Parathyroid adenoma (tissue), 2 donors: ENCODE results near the gene TPRG1L.

Experiments used
- H2AFZ ChIP-seq: fragments of 300-600 bp; sonication (generic); one replicate; pipeline ENCODE4 v1.7.0; 2017; ENCODE audit warnings: antibody characterized with exemption, mild to moderate bottlenecking
- H3K27ac ChIP-seq: fragments of 300-600 bp; sonication (generic); one replicate; pipeline ENCODE4 v1.7.0; 2017
- H3K27me3 ChIP-seq: fragments of 300-600 bp; sonication (generic); one replicate; pipeline ENCODE4 v1.7.0; 2017; ENCODE audit warnings: low read length; ENCODE audit not compliant: control insufficient read depth, insufficient read depth
- H3K36me3 ChIP-seq: fragments of 300-600 bp; sonication (generic); one replicate; pipeline ENCODE4 v1.7.0; 2017; ENCODE audit warnings: low read length; ENCODE audit not compliant: control insufficient read depth, insufficient read depth
- H3K4me1 ChIP-seq: fragments of 300-600 bp; sonication (generic); one replicate; pipeline ENCODE4 v1.7.0; 2017; ENCODE audit warnings: control low read depth
- H3K4me2 ChIP-seq: fragments of 300-600 bp; sonication (generic); one replicate; pipeline ENCODE4 v1.7.0; 2017; ENCODE audit warnings: low read length
- H3K4me3 ChIP-seq: fragments of 300-600 bp; sonication (generic); one replicate; pipeline ENCODE4 v1.7.0; 2017; ENCODE audit warnings: low read depth, low read length
- H3K79me2 ChIP-seq: fragments of 300-600 bp; sonication (generic); one replicate; pipeline ENCODE4 v1.7.0; 2017; ENCODE audit warnings: control low read depth
- H3K9ac ChIP-seq: fragments of 300-600 bp; sonication (generic); one replicate; pipeline ENCODE4 v1.7.0; 2017; ENCODE audit warnings: mild to moderate bottlenecking
- H3K9me3 ChIP-seq: fragments of 300-600 bp; sonication (generic); one replicate; pipeline ENCODE4 v1.7.0; 2017; ENCODE audit warnings: low read length; ENCODE audit not compliant: control insufficient read depth
- TF ChIP-seq, protein P1 (sequence below): fragments of 300-600 bp; sonication (generic); IDR thresholded peaks from one replicate; pipeline ENCODE4 v1.7.0; 2017; ENCODE audit warnings: antibody characterized with exemption, mild to moderate bottlenecking
- donor health status: primary hyperparathyroidism.

TPRG1L gene

DNA sequence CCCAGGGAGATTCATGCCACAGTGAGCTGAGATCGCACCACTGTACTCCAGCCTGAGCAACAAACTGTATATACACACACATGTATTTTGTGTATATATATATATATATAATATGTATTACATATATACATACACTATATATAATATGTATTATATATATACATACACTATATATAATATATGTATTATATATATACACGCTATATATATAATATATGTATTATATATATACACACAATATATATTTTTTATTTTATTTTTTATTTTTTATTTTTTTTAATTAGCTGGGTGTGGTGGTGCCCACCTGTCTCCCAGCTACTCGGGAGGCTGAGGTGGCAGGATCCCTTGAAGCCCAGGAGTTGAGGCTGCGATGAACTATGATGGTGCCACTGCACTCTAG lies 36.8 kb downstream of the TPRG1L start:
- no peaks in the 10 kb centered on the region for H3K9me3 ChIP-seq
- TF ChIP-seq, protein P1, sequence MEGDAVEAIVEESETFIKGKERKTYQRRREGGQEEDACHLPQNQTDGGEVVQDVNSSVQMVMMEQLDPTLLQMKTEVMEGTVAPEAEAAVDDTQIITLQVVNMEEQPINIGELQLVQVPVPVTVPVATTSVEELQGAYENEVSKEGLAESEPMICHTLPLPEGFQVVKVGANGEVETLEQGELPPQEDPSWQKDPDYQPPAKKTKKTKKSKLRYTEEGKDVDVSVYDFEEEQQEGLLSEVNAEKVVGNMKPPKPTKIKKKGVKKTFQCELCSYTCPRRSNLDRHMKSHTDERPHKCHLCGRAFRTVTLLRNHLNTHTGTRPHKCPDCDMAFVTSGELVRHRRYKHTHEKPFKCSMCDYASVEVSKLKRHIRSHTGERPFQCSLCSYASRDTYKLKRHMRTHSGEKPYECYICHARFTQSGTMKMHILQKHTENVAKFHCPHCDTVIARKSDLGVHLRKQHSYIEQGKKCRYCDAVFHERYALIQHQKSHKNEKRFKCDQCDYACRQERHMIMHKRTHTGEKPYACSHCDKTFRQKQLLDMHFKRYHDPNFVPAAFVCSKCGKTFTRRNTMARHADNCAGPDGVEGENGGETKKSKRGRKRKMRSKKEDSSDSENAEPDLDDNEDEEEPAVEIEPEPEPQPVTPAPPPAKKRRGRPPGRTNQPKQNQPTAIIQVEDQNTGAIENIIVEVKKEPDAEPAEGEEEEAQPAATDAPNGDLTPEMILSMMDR, result no peak
- no peaks in the 10 kb centered on the region for H3K27me3 ChIP-seq

DNA sequence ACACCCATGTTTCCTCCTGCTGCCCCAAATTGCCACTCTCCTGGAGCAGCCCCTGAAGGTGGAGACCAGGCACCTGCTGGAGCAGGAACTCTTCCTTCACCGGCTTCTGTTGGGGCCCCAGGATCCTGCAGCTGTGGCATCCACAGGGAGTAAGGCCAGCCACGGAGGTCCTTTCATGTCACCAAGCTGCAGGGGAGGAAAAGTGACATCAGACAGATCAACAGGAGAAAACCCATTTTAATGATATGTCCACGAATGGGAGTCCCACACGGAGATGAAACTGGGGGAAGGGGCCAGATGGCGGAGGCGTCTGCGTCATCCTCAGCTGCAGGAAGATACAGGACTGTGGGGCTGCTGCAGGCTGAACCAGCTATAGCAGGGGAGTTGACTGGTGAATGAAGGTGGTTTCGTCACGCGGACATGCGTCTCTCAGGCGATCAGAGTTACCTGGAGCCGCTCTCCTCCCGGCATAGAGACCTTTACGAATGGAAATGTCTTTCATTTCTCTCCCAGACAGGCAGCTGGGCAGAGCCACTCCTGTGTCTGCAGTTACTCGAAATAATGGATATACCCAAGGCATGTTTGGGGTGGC lies 37.4 kb downstream of the TPRG1L start:
- no peaks in the 10 kb centered on the region for H3K79me2 ChIP-seq
- H3K27me3 ChIP-seq, result no peaks in the 10 kb centered on the region
- H2AFZ ChIP-seq, result no peak overlapping the region
- no peak overlapping the region for H3K4me2 ChIP-seq
- no peaks in the 10 kb centered on the region for H3K9me3 ChIP-seq
- no peaks in the 10 kb centered on the region for H3K4me1 ChIP-seq
- H3K9ac ChIP-seq, result no peak overlapping the region
- no peaks in the 10 kb centered on the region for H3K36me3 ChIP-seq
- TF ChIP-seq, protein P1, result no peak
- no peak overlapping the region for H3K27ac ChIP-seq
- H3K4me3 ChIP-seq, result no peak overlapping the region

More for the DNA sequence above, 36.8 kb downstream of the TPRG1L start:
- Histone ChIP-seq H3K36me3 (no peaks in the 10 kb centered on the region), H3K79me2 (no peaks in the 10 kb centered on the region), H3K9ac (no peak overlapping the region), H3K27ac (no peak overlapping the region), H3K4me2 (no peak overlapping the region), H3K4me3 (no peak overlapping the region), H2AFZ (no peak overlapping the region), H3K4me1 (no peaks in the 10 kb centered on the region)

DNA sequence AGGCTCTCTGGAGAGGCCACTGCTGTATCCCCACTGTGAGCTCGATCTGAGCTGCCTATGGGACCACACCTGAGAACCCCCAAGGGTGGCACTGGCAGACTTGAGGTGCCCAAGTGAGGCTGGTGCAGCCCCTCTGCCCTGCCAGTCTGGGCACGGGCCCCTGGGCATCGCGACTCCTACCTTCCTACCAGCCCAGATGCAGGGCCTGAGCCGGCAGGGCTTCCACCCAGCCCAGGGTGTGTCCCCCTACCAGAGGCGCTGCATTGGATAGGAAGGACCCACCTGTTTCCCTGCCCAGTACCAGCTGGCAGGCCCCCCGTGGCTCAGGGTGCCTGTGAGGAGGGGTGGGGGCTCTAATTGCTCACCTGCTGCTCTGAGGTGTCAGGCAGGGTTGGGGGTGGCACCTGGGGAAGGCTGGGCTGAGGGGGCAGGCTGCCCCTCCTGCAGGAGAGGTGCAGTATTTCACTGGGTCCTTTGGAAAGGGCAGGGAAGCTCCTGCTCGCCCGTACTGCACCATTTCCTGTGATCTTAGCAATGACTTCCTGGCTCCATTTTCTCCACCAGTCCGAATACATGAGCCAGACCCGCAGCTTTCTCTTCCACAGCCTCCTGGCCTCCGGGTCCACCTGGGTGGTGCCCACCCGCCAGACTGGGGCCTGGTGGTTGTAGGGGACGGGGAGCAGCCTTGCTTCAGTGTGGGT lies 39.3 kb downstream of the TPRG1L start:
- H3K27me3 ChIP-seq, result no peaks in the 10 kb centered on the region

DNA sequence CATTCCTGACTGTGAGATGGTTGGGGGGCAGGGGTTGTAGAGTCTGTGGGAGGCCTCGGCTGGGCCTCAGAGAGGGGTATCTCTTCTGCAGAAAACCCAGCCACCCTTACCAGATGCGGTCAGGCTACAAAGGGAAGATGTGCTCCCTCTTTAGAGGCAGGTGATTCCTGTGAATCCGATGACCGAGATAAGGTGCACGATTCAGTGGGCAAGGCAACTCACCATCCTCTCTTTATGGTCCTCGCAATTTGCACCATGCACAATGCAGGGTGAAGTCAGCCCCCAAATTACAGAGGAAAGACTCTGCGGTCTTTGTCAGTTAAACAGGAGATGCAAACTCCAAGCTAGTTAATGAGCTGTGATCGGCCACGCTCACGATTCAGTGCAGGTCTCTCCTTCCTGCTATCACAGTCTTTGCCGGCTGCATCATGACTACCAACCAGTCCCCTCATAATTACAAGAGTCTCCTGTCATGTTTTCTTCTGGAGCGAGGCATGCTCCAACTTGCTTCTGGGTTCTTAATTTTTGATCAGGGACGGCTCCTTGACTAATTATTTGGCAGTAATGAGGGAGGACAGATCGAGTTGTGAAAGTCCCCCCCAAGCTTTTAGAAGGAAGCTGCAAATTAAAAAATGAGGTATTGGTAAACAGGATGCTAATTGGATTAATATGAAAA lies 40.0 kb downstream of the TPRG1L start:
- H3K4me3 ChIP-seq, result no peak overlapping the region
- H3K79me2 ChIP-seq, result no peaks in the 10 kb centered on the region
- H3K27ac ChIP-seq, result no peak overlapping the region
- H3K9me3 ChIP-seq, result no peaks in the 10 kb centered on the region
- no peak overlapping the region for H2AFZ ChIP-seq
- TF ChIP-seq, protein P1, result no peak
- H3K27me3 ChIP-seq, result no peaks in the 10 kb centered on the region
- no peaks in the 10 kb centered on the region for H3K36me3 ChIP-seq
- H3K4me2 ChIP-seq, result no peak overlapping the region
- H3K4me1 ChIP-seq, result peaks cover 3% of the 10 kb centered on the region
- H3K9ac ChIP-seq, result no peak overlapping the region

More for the DNA sequence above, 39.3 kb downstream of the TPRG1L start:
- H3K36me3 ChIP-seq, result no peaks in the 10 kb centered on the region
- no peak overlapping the region for H3K4me2 ChIP-seq
- no peak overlapping the region for H2AFZ ChIP-seq
- no peaks in the 10 kb centered on the region for H3K9me3 ChIP-seq
- H3K9ac ChIP-seq, result no peak overlapping the region
- TF ChIP-seq, protein P1, result no peak
- H3K4me1 ChIP-seq, result peaks cover 3% of the 10 kb centered on the region
- no peak overlapping the region for H3K27ac ChIP-seq
- H3K4me3 ChIP-seq, result no peak overlapping the region
- no peaks in the 10 kb centered on the region for H3K79me2 ChIP-seq
